Bronchial epithelial cell (primary cell): ENCODE measurements around the gene FTSJ3. TPM values are rescaled to one million over a fixed set of nuclear protein-coding genes. Genes with fewer than 3 reads are reported as not detected.
A peak's percentile ranks its signal among the peaks of the same experiment; 100 is the strongest.

ENCODE experiments used
- DNase-seq: peaks from one replicate; pipeline ENCODE4 v3.0.0-alpha.2; 2010; ENCODE audit warnings: low read depth
- FAIRE-seq: peaks from 2 replicates; lab custom pipeline; 2011; peaks lifted over from hg19 to GRCh38; lab: Jason Lieb, UNC
- H3K27me3 ChIP-seq: 2 replicates; pipeline ENCODE4 v1.5.1; 2011; ENCODE audit warnings: low read length; ENCODE audit not compliant: control insufficient read depth, insufficient read depth
- H3K36me3 ChIP-seq: 2 replicates; pipeline ENCODE4 v1.5.1; 2011; ENCODE audit warnings: low read length; ENCODE audit not compliant: control insufficient read depth, insufficient read depth
- H3K4me3 ChIP-seq: 2 replicates; pipeline ENCODE4 v1.5.1; 2011; ENCODE audit warnings: mild to moderate bottlenecking, low read depth, low read length, control low read depth
- CTCF ChIP-seq: IDR thresholded peaks from 2 replicates; pipeline ENCODE4 v1.5.1; 2011; ENCODE audit warnings: mild to moderate bottlenecking, moderate library complexity, low read length, control low read depth, inconsistent platforms; ENCODE audit not compliant: insufficient read depth, severe bottlenecking
- total RNA-seq: library from RNA; depleted of rRNA; stranded (reverse); fragments of >200 nt; gene quantifications from 2 replicates; pipeline ENCODE4 v1.2.1, GENCODE V29; 2014

FTSJ3 gene
- total RNA-seq, 1 donor from 2014 or later: 43.4 TPM

DNA sequence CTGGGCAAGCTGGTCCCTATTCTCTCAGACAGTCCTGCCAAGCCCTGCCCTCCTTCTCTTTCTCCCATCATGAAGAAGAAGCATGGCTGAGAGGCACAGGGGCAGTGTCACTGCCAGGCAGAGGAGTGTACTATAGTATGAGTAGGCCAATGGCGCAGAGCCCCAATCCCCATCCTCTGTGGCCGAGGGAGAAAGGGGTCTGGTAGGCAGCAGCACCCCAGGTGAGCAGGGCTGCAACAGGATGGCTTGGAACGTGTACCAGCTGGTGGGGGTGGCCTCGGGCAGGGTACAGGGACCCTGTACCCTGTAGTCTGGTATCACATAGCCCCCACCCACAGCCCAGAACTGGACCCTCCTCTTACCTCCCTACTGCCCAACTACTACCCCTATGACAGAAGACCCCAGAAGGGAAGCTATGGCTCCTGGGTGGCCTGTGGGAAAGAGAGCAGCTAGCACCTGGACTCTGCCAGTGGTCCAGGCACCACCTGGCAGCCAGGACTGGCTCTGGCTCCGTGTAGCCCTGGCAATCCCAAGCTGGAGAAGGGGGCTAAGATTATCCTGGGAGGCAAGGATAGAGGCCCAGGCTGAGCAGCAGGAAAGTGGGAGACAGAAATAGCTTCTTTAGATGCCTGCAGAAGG lies 10.6 kb upstream of the FTSJ3 start:
- Histone ChIP-seq H3K27me3 (no peaks in the 10 kb centered on the region), H3K36me3 (peaks cover 24% of the 10 kb centered on the region), H3K4me3 (no peak overlapping the region)
- no peak for TF ChIP-seq CTCF
- FAIRE-seq (no peak), DNase-seq (no peak)

DNA sequence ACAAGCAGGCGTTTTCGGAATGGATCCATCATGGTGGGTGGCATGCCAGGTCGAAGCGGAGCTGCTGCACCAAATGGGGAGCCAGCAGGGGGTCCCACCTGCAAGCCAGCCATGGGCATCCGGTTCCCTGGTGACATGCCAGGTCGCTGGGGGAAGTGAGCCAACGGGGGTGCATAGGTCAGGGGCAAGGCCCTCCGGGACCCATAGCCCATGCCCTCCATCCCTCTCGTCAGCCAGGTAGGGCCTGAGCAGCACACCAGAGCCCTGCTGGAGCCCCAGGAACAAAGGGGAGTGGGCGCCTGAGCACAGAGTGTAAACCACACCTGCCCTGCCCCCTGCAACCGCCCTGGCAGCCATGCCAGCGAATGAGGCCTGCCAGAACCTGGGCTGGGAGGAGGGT lies 10.0 kb upstream of the FTSJ3 start:
- FAIRE-seq: no peak
- Histone ChIP-seq H3K27me3 (no peaks in the 10 kb centered on the region), H3K36me3 (peaks cover 27% of the 10 kb centered on the region), H3K4me3 (no peak overlapping the region)
- DNase-seq: no peak
- TF ChIP-seq CTCF: no peak

DNA sequence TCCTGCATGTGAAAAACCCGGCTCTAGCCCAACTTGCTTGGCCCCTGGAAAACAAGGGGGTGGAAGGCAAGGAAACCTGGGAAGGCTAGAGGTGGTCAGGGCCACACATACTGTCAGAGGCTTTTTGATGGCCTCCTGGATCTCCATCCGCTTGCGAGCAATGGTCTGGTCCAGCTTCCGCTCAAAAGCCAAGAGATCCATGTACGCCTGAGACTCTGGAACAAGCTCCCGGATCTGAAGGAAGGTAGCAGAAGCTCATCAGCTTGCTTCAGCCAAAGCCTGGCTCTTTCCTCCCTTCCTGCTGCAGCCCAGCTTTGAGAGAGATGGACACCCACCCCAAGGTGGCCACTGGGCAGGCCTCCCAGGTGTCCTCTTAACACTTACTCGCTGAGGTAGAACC lies 9.3 kb upstream of the FTSJ3 start:
- FAIRE-seq: no peak
- peaks cover 30% of the 10 kb centered on the region for H3K36me3 ChIP-seq
- no peak for TF ChIP-seq CTCF

GRCh38 chr17:63835167-63835720 lies 7.8 kb upstream of the FTSJ3 start:
- Histone ChIP-seq H3K36me3 (peaks cover 39% of the 10 kb centered on the region), H3K4me3 (no peak overlapping the region), H3K27me3 (no peaks in the 10 kb centered on the region)
- no peak for TF ChIP-seq CTCF
- DNase-seq: no peak
- FAIRE-seq: no peak

More for the DNA sequence above, 9.3 kb upstream of the FTSJ3 start:
- no peak for DNase-seq
- Histone ChIP-seq H3K4me3 (no peak overlapping the region), H3K27me3 (no peaks in the 10 kb centered on the region)

DNA sequence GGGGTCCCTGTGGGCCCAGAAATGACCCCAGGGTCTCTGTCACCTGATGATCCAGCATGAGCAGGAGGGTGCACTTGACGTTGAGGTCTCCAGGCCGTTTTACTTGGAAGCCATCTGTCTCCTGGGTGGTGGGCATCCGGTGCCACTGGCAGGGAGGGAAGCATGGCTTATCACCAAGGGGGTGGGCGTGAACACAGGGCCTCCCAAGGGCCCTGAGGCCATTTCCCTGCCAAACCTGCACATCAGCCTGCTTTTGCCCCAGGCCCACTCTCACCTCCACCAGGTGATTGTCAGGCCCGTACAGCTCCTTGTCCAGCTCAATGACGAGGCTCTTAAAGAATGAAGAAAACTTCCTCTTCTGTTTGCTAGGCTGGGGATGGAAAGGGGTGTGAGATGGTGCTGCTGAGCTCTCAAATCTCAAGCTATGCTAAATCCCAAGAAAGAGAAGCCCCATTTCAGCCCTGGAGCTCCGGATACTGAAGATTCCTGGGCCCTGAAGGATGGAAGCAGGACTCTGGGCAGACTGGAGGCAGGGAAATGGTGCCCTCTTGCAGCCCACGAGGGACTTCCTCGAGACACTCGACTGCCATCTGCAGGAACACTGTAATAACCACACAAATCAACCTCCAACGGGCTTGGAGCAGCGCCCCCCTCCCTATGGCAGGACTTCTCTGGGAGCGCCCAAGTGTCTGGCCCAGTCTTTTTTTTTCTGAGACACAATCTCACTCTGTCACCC lies 7.1 kb upstream of the FTSJ3 start:
- no peak for FAIRE-seq
- DNase-seq: peak; percentile 74
- no peaks in the 10 kb centered on the region for H3K27me3 ChIP-seq
- no peak overlapping the region for H3K4me3 ChIP-seq
- peak; percentile 78 for TF ChIP-seq CTCF
- H3K36me3 ChIP-seq: peaks cover 45% of the 10 kb centered on the region
